Measurements from ENCODE around the gene ZBTB42. TPM values are rescaled to one million over a fixed set of nuclear protein-coding genes. Genes with fewer than 3 reads are reported as not detected.
A peak's percentile ranks its signal among the peaks of the same experiment; 100 is the strongest.
"Not testable (repeated sequence)": the region's sequence is repeated elsewhere in the genome, so short reads cannot be mapped to it uniquely, and the experiment has no call there.

ZBTB42 gene
- total RNA-seq, 1 experiment from 2014 or later = 16.5 TPM

GRCh38 chr14:104813286-104813685 is 12.4 kb downstream of the ZBTB42 start:
- intact Hi-C loops (cut with micrococcal nuclease; ENCODE audit: unreplicated experiment) (no loop called here), in situ Hi-C loops (cut with HindIII; ENCODE audit: low pct_unique_long_range_greater_than_20kb, low sequenced_read_pairs) (no loop called here)
- H3K36me3 ChIP-seq (ENCODE audit: control insufficient read depth, insufficient read depth, low read length) = no peaks in the 10 kb centered on the region; the same call in 1 of the 2 replicates
- ChIA-PET POLR2A (no interaction called here), CTCF (no interaction called here)
- no peaks in the 10 kb centered on the region for H3K9me3 ChIP-seq (ENCODE audit: control insufficient read depth, insufficient read depth, low read depth, low read length)
- H3K4me1 ChIP-seq (ENCODE audit: control insufficient read depth, insufficient read depth, low read length) = peaks cover 15% of the 10 kb centered on the region
- no peak overlapping the region for H3K4me3 ChIP-seq (ENCODE audit: low read depth in 2 of 2, low read length in 2 of 2)
- no peak for DNase-seq (ENCODE audit: low read depth, low spot score)
- ATAC-seq = no peak
- TF ChIP-seq, protein P1, sequence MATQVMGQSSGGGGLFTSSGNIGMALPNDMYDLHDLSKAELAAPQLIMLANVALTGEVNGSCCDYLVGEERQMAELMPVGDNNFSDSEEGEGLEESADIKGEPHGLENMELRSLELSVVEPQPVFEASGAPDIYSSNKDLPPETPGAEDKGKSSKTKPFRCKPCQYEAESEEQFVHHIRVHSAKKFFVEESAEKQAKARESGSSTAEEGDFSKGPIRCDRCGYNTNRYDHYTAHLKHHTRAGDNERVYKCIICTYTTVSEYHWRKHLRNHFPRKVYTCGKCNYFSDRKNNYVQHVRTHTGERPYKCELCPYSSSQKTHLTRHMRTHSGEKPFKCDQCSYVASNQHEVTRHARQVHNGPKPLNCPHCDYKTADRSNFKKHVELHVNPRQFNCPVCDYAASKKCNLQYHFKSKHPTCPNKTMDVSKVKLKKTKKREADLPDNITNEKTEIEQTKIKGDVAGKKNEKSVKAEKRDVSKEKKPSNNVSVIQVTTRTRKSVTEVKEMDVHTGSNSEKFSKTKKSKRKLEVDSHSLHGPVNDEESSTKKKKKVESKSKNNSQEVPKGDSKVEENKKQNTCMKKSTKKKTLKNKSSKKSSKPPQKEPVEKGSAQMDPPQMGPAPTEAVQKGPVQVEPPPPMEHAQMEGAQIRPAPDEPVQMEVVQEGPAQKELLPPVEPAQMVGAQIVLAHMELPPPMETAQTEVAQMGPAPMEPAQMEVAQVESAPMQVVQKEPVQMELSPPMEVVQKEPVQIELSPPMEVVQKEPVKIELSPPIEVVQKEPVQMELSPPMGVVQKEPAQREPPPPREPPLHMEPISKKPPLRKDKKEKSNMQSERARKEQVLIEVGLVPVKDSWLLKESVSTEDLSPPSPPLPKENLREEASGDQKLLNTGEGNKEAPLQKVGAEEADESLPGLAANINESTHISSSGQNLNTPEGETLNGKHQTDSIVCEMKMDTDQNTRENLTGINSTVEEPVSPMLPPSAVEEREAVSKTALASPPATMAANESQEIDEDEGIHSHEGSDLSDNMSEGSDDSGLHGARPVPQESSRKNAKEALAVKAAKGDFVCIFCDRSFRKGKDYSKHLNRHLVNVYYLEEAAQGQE (IDR thresholded peaks at IDR 0.05; ENCODE audit: insufficient read depth in 1 of 2, low read depth in 2 of 2, low read length in 1 of 2) = no peak
- TF ChIP-seq CTCF (IDR thresholded peaks at IDR 0.05) = no peak
- TF ChIP-seq POLR2AphosphoS5 (IDR thresholded peaks at IDR 0.05; ENCODE audit: low read depth, low read length) = no peak
- no peak for TF ChIP-seq SIN3A (IDR thresholded peaks at IDR 0.05; ENCODE audit: borderline replicate concordance, insufficient read depth, low read depth, low read length)
- no peak for TF ChIP-seq TCF7L2 (IDR thresholded peaks at IDR 0.05; ENCODE audit: low read depth, low read length)
- no TSS peak for BruUV-seq (replicated peaks)
- H3K27ac ChIP-seq (ENCODE audit: low read length) = no peak overlapping the region
- H3K27me3 ChIP-seq (ENCODE audit: control insufficient read depth, insufficient read depth, low read length) = no peaks in the 10 kb centered on the region

GRCh38 chr14:104814701-104815100 is 13.8 kb downstream of the ZBTB42 start:
- H3K27ac ChIP-seq (ENCODE audit: low read length); H3K36me3 ChIP-seq (ENCODE audit: control insufficient read depth, insufficient read depth, low read length); H3K27me3 ChIP-seq (ENCODE audit: control insufficient read depth, insufficient read depth, low read length); ATAC-seq; H3K9me3 ChIP-seq (ENCODE audit: control insufficient read depth, insufficient read depth, low read depth, low read length); DNase-seq (ENCODE audit: low read depth, low spot score); CTCF ChIA-PET; POLR2A ChIA-PET; BruUV-seq (replicated peaks); in situ Hi-C loops (cut with HindIII; ENCODE audit: low pct_unique_long_range_greater_than_20kb, low sequenced_read_pairs); intact Hi-C loops (cut with micrococcal nuclease; ENCODE audit: unreplicated experiment): not testable (repeated sequence)
- peaks cover 16% of the 10 kb centered on the region for H3K4me1 ChIP-seq (ENCODE audit: control insufficient read depth, insufficient read depth, low read length)
- peak overlapping the region; percentile 73 to 75 for H3K4me3 ChIP-seq (ENCODE audit: low read depth in 2 of 2, low read length in 2 of 2)

DNA sequence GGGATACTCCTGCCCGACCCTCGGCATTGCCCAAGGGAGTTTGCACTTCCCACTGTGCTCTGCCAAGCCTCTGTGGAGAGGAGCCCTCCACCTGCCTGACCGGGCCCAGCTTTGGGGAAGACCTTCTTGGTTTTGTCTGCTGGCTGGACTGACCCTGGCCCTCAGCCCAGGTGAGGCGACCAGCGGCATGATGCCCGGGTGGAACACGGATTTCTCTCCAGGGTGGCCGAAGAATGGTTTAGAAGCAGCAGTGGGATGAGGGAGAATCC is 15.6 kb downstream of the ZBTB42 start:
- peaks cover 27% of the 10 kb centered on the region for H3K4me1 ChIP-seq (ENCODE audit: control insufficient read depth, insufficient read depth, low read length)
- ATAC-seq (no peak), DNase-seq (ENCODE audit: low read depth, low spot score) (no peak)
- intact Hi-C loops (cut with micrococcal nuclease; ENCODE audit: unreplicated experiment) = no loop called here
- in situ Hi-C loops (cut with HindIII; ENCODE audit: low pct_unique_long_range_greater_than_20kb, low sequenced_read_pairs) = no loop called here
- peak overlapping the region; percentile 73 to 75 for H3K4me3 ChIP-seq (ENCODE audit: low read depth in 2 of 2, low read length in 2 of 2)
- TF ChIP-seq TCF7L2 (IDR thresholded peaks at IDR 0.05; ENCODE audit: low read depth, low read length) (no peak), CTCF (IDR thresholded peaks at IDR 0.05) (no peak), POLR2AphosphoS5 (IDR thresholded peaks at IDR 0.05; ENCODE audit: low read depth, low read length) (no peak), SIN3A (IDR thresholded peaks at IDR 0.05; ENCODE audit: borderline replicate concordance, insufficient read depth, low read depth, low read length) (no peak)
- TF ChIP-seq, protein P1 (IDR thresholded peaks at IDR 0.05; ENCODE audit: insufficient read depth in 1 of 2, low read depth in 2 of 2, low read length in 1 of 2) = no peak
- H3K27ac ChIP-seq (ENCODE audit: low read length) = peak overlapping the region; percentile 88
- BruUV-seq (replicated peaks) = no TSS peak
- ChIA-PET CTCF (no interaction called here), POLR2A (no interaction called here)
- no peaks in the 10 kb centered on the region for H3K9me3 ChIP-seq (ENCODE audit: control insufficient read depth, insufficient read depth, low read depth, low read length)
- H3K36me3 ChIP-seq (ENCODE audit: control insufficient read depth, insufficient read depth, low read length) = no peaks in the 10 kb centered on the region; the same call in 1 of the 2 replicates
- H3K27me3 ChIP-seq (ENCODE audit: control insufficient read depth, insufficient read depth, low read length) = no peaks in the 10 kb centered on the region
